GM21528 (cell line): ENCODE measurements around the gene OSBPL5.
"Not testable (repeated sequence)": the region's sequence is repeated elsewhere in the genome, so short reads cannot be mapped to it uniquely, and the experiment has no call there.

Experiments used
- ATAC-seq: cut with Tn5 transposase; IDR thresholded peaks from one replicate; pipeline ENCODE4 v1.9.1; 2021; ENCODE audit warnings: mild to moderate bottlenecking, moderate library complexity; ENCODE audit not compliant: unreplicated experiment, low FRiP score

OSBPL5 gene

GRCh38 chr11:3127706-3128355 is 37.3 kb downstream of the OSBPL5 start:
- ATAC-seq, result no peak

DNA sequence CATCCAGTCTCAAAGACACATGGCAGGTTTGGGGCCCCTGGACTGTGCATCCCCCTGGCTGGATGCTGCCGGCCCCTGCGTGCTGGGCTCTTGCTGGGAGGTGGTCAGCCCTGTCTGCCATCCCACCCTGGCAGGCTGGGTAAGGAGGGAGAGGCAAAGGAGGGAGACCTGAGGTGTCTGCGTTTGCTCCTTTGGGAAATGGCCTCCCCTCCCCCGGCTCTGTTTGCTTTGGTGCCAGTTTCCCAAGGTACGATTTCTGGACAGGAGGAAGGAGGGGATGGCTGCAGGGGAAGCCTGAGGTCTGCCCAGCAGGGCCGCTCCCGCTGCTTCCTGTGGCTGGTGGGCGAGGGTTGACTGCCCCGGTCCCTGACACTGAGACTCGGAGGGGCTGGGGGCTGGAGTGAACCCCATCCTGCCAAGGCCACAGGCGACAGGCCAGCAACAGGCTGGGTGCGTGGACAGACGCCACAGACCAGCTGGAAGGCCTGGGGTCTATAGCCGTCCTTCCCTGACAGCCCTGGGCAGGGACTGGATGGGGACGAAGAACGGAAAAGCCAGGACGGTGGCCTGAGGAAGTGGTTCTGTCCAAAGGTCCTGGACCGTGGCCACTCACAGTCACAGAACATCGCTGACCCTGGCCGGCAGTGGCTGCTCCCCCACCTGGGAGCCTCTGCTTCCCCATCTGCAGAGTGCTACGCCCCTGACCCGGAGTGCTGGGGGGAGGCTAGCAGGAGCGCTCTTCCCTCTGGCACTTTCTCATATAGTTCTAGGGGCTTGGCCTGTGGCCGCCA is 38.0 kb downstream of the OSBPL5 start:
- ATAC-seq, result no peak

- ATAC-seq, result no peak
Observed at GRCh38 chr11:3126207-3126865, 38.8 kb downstream of the OSBPL5 start.

GRCh38 chr11:3124821-3125220 is 40.3 kb downstream of the OSBPL5 start:
- no peak for ATAC-seq

- ATAC-seq, result no peak
Observed at GRCh38 chr11:3123761-3124733, 41.1 kb downstream of the OSBPL5 start.

- ATAC-seq, result no peak
Observed at GRCh38 chr11:3123305-3123704, 41.8 kb downstream of the OSBPL5 start.

GRCh38 chr11:3122775-3123201 is 42.3 kb downstream of the OSBPL5 start:
- no peak for ATAC-seq

DNA sequence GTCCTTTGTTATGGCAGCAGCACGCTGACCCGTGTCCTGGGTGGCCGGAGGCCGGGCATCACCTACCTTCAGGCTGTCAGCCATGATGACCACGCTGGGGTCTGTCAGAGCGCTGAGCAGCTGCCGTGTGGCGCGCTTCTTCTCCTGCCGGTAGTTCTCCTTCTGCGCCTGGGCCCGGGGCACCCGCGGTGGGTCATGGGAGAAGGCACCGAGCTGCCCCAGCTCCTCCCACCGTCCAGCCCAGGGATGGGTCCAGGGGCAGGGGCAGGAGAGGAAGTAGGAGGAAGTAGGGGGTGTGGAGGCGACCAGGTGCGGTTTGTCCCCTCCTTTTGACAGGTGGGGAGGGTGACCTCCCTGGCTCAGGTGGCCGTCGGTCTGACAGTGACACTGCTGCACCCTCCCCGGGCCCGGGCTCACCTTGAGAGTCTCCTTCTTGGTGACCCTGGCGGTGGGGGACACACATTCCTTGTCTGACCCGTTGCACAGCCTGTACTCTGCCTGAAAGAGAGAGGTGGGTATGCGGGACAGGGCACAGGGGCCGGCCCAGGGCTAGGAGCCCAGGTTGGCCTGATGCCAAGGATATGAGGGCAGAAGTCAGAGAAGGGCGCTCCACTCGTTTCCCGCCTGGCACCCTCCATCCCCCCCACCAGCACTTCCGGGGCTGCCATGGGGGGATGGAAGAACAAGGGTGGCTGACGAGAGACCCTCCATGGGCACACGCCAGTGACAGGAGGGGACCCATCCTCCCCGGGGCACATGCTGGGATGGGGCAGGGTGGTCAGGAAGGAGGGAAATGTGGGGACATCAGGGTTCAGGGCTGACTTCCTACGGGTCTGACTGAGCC is 43.0 kb downstream of the OSBPL5 start:
- no peak for ATAC-seq

- ATAC-seq, result no peak
Observed at GRCh38 chr11:3121416-3121815, 43.7 kb downstream of the OSBPL5 start.

DNA sequence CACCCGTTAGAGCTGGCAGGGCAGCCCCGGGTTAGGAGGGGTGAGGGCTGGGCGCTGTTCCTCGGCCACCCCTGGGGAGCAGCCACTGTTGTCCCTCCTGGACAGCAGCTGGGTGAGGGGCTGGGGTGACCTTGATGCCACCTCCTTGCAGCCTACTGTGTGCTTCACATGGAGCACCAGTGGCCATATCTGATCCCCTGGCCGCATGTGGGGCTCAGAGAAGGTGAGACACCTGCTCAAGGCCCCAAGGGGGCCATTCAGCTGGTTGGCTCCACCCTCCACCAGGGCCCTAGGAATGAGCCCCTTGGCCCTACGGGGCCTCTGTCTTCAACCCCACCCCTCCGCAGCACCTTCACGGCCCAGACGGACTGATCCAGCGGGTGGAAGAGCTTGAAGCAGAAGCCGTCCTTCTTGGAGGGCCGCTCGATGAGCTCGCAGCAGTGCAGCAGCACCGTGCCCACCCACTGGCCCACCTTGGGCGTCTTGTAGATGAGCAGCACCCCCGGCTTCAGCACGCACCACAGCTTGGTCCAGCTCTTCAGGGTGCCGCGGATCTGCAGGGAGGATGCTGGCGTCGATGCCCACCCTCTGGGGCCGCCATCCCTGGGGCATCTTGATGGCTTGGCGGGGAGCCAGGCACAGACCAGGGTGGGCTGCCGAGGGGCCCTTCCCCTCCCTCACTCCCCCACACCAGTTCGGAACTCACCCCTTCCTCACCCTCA is 44.9 kb downstream of the OSBPL5 start:
- ATAC-seq, result no peak

- no peak for ATAC-seq
Observed at GRCh38 chr11:3119141-3119821, 45.8 kb downstream of the OSBPL5 start.

- no peak for ATAC-seq
Observed at GRCh38 chr11:3115321-3115720, 49.8 kb downstream of the OSBPL5 start.

GRCh38 chr11:3113661-3114060 is 51.4 kb downstream of the OSBPL5 start:
- ATAC-seq, result not testable (repeated sequence)

- no peak for ATAC-seq
Observed at GRCh38 chr11:3111919-3112690, 53.0 kb downstream of the OSBPL5 start.

- ATAC-seq, result no peak
Observed at GRCh38 chr11:3111466-3111865, 53.6 kb downstream of the OSBPL5 start.

DNA sequence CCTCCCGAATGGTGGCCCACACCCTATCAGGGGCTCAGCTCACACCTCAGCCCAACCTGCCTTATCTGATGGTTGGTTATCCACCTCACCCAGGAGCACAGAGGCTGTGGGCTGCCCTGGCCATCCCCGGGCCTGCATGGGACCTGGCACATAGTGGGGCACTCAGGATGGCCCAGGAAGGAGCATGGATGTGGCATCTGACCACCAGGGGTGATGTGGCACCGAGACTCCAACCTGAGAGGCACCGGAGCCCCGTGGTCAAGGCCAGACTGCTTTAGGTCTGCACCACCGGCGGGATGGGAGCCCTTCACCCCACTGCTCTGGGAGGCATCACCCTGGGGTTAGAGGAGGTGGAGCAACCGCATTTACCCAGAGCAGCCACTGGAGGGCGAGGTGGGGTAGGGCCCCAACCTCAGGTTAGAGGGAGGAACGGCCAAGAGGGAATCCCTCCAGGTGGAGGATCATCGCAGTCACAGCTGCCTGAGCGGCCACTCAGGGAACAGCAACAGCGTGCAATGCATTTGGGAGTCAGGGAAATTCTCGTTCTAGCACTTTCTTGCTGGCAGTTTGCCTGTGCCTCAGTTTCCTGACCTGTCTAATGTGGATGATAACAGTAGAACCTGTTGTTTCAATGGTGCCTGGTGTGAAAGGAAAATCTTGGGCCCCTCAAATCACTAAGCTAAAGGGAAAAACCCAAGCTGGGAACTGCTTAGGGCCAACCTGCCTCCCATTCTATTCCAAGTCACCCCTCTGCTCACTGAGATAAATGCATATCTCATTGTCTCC is 55.0 kb downstream of the OSBPL5 start:
- no peak for ATAC-seq

GRCh38 chr11:3109434-3109833 is 55.7 kb downstream of the OSBPL5 start:
- no peak for ATAC-seq
